Measurements from ENCODE around the gene ROBO3. TPM values are rescaled to one million over a fixed set of nuclear protein-coding genes. Genes with fewer than 3 reads are reported as not detected.

The ROBO3 gene
- total RNA-seq, 1 donor from 2014 or later, result 8.8 TPM

GRCh38 chr11:124892750-124893454 lies 27.7 kb downstream of the ROBO3 start:
- DNase-seq, result no peak

DNA sequence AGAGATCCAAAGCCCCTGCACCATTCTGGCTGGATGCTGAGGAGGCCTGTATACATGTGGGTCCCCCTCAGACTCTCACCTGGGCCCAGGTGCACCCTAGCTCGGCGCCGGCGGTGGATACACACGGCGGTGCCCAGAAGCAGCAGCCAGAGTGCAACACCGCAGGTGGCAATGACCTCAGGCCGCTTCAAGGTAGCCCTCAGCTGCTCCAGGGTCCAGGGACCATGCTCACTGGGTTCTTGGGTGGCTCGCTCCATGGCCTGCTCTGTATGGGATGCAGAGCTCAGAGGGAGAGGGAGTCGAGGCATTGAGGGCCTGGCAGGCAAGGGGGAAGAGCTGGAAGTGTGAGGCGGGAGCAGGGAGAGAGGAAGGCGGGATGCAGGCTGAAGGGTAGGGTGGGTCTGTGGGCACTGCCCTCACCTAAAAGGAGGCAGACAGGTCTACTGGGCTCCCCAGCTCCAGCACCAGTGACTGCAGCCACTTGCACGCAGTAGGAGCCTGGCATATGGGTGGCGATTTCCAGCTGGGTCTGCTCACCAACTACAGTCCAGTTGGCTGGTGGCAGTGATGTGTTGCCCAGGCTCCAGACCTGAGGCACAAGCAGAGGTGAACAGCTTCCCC lies 28.7 kb downstream of the ROBO3 start:
- DNase-seq, result no peak

DNA sequence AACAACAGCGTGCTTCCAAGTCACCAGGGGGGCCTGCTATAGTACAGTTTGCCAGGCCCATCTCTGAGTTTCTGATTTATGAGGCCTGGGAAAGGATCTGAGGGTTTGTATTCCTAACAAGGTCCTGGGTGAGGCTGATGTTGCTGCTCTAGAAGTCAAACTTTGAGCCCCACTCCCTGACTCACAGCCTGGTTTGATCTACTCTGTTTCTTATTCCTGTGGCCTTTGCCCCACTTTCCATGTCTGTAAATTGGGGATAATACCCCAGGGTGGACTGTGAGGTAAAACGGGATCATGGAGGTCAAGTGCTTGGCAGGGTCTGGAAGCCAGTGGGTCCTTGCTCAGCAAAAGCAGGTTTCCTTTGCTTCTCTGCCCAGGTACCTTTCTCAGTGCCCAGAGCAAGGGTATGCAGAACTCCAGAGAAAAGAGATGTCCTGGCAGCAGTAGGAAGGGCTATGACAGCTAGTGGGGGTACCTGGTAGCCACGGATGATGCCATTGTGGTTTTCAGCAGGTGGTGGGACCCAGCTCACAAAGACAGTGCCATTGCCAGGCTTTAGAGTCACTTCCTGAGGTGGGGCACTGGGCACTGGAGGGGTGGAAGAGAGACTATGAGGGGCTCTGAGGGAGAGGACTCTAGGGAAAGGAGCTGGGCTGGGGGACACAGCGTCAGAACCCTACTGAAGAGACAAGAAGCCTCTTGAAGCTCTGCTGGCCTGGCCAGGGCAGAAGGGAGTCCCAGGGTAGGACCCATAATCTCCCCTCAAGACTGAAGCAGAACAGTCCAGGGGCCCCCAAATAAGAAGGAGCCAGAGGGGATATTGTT lies 29.6 kb downstream of the ROBO3 start:
- DNase-seq, result no peak

DNA sequence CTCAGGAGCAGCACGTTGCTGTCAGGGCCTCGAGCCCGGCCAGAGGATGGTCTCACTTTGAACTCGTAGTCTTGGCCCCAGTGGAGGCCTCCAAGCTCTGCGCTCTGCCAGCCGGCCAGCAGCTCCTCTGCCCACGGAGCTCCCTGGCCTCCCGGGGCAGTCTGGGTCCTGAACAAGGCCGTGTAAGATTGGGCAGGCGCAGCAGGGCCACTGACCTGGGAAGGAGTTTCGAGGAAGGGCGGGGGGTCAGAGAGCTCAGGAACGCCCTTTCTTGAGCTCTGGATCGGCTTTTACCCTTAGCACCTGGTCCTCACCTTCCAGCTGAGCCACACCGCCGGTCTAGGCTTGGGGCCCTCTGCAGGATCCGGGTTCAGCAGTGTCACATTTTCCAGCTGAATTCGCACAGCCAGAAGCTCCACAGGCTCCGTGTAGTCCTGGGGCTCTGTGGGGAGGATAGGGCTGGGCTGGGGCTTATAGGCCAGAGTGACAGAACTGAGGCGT lies 30.3 kb downstream of the ROBO3 start:
- no peak for DNase-seq

DNA sequence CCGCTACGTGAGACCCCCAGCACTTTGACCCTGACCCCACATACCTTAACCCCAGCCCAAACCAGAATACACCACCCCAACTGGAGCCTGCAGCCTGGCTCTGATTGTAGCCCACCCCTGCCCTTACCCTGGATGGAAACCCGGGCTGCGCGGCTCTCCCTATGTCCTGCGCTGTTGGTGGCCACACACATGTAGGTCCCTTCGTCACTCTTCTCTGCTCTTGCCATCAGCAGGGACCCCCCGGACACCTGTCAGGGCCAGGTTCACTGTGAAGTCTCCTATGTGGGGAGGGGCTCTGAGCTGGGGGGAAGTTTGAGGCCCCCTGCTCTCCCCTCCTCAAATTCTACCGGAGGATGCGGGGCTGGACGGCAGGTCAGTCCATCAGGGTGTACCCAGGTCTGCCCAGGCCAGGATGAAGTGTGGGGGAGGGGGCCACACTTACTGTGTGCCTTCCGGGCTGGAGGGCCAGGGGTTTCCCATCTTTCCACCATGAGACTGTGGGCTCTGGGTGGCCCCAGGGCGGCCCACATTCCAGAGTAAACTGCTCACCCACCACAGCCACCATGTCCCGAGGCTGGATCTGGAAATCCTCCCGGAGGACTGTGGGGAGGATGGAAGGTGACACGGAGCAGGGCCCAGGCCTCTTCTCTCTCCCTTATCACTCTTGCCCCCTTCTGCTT lies 31.0 kb downstream of the ROBO3 start:
- DNase-seq, result no peak

GRCh38 chr11:124896821-124897391 lies 31.7 kb downstream of the ROBO3 start:
- peak; percentile 57 for DNase-seq

DNA sequence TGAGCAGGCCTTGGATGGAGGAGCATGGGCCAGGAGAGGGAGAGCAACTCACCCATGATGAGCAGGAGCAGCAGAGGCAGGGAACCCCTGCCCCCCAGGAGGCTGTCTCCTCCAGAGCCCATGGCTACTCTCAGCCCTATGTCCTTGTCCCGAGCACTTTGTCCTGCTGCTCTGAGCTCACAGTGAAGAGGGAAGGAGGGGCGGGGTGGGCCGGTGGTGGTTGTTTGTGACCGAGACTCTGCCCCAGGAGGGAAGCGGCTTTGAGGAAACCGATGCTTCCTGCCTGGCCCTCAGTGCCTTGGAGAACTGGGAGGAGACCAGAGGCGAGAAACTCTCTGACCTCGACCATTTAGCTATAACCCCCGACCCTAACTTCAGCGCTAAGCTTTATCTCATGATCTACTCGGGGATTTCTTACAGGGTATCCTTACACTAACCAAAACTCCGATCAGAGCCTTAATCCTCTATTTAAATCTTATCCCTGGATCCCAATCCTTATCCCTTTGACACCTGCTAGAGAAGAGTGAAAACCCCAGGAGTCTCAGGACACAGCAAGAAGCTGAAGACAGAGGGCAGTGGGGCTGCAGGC lies 32.5 kb downstream of the ROBO3 start, which contains the start of gene ROBO4:
TSS of gene ROBO4 (minus strand) at position 192 of the 589 bp plus-strand sequence. CDS start at position 122, 70 bp downstream.
- DNase-seq, result peak; percentile 42

- no peak for DNase-seq
Measured at GRCh38 chr11:124898263-124898680, 33.0 kb downstream of the ROBO3 start.

- DNase-seq, result peak; percentile 29
Measured at GRCh38 chr11:124898711-124899110, 33.5 kb downstream of the ROBO3 start.

DNA sequence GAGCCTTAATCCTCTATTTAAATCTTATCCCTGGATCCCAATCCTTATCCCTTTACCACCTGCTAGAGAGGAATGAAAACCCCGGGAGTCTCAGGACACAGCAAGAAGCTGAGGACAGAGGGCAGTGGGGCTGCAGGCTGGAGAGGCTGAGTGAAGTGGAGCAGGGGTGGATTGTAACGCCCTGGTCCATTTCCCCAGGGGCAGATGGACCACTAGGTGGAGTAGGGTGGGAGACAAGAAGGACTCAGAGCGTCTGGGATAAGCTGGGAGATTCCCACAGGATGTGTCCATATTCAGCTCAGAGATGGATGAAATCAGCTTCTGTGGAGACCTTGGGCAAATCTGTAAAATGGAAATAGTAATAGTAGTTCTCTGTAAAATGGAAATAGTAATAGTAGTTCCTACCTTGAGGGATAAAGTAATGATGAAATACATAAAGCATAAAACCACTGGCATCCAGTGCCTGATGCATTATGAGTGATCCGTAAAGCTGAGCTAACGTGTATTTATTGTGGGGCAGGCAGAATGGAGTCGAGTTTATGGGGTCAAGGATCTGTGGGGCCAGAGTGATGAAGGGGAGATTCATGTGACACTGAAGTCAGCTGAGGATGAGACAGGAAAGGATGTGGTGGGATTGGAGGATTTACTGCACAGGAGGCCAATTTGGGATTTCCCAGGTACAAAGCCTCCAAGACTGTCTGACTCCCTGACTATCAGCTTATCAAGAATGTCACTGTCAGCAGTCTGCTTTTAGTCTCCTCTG lies 34.3 kb downstream of the ROBO3 start:
- DNase-seq, result no peak

GRCh38 chr11:124900464-124900863 lies 35.2 kb downstream of the ROBO3 start:
- DNase-seq, result no peak

GRCh38 chr11:124902616-124903015 lies 37.4 kb downstream of the ROBO3 start:
- no peak for DNase-seq

- DNase-seq, result no peak
Measured at GRCh38 chr11:124915541-124916369, 50.5 kb downstream of the ROBO3 start.

- no peak for DNase-seq
Measured at GRCh38 chr11:124916370-124916710, 51.1 kb downstream of the ROBO3 start.

DNA sequence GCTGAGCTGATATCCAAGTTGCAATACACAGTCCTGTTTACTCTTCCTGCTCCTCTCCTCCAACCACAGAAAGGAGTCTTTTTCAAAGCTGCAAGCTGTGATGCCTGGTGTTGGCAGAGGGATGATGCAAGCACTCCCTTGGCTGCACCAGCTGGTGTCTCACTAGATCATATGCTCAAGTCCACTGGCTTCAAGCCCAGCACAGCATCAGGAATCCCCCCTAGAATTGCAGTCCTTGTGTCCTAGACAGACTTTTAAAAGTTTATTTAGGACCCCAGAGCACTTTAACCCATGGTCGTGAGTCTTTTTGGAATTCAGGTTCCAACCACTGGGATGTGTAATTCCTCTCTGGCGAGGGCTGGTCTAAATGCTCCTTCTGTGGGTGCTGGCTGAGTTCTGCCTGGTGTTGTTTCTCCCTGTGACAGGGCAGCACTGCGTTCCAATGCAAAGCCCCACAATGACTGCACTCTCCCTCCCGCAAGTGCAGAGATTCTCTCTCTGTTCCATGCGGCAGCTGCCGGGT lies 51.9 kb downstream of the ROBO3 start:
- DNase-seq, result no peak

- no peak for DNase-seq
Measured at GRCh38 chr11:124918950-124919349, 53.7 kb downstream of the ROBO3 start, which contains the start of gene HEPN1. Gene HEPN1 (plus strand): TSS chr11:124919250.

GRCh38 chr11:124919898-124920297 lies 54.7 kb downstream of the ROBO3 start:
- no peak for DNase-seq

DNA sequence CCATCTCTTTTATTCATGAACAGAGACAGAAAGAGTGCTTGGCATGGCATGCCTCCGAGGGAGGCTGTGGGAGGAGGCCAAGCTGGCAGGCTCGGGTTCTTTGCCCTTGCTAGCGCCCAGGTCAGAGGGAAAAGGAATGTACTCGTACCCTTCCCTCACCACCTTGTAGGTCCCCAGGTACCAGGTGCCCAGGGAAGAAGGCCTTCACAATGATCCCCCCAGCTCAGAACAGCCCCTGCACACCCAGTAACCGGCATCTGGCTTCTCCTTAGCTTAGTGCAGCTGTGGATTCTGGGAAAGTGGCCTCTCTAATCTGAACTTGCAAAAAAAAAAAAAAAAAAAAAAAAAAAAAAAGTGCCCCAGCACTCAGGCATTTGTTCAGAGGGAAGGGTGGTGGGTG lies 55.1 kb downstream of the ROBO3 start:
- no peak for DNase-seq

GRCh38 chr11:124920870-124921609 lies 55.8 kb downstream of the ROBO3 start:
- DNase-seq, result peak; percentile 33

All from skin of body (tissue), 2 donors.